ENCODE data around the gene TNFRSF11A.

Gene TNFRSF11A

GRCh38 chr18:62409821-62410220 is 84.7 kb downstream of the TNFRSF11A start:
- Mint-ChIP-seq H3K27ac (no peak overlapping the region), H3K4me3 (no peak overlapping the region), H3K9me3 (peaks cover 16% of the 10 kb centered on the region), H3K36me3 (ENCODE audit: low read depth) (peaks cover 14% of the 10 kb centered on the region), H3K27me3 (ENCODE audit: low read depth) (no peaks in the 10 kb centered on the region), H3K4me1 (ENCODE audit: low read depth) (peaks cover 29% of the 10 kb centered on the region)
- no peak for DNase-seq (ENCODE audit: low spot score)

- H3K36me3 Mint-ChIP-seq (ENCODE audit: low read depth), result peaks cover 15% of the 10 kb centered on the region
- H3K4me1 Mint-ChIP-seq (ENCODE audit: low read depth), result peaks cover 30% of the 10 kb centered on the region
- no peak overlapping the region for H3K27ac Mint-ChIP-seq
- no peak for DNase-seq (ENCODE audit: low spot score)
- H3K27me3 Mint-ChIP-seq (ENCODE audit: low read depth), result no peaks in the 10 kb centered on the region
- H3K4me3 Mint-ChIP-seq, result no peak overlapping the region
- H3K9me3 Mint-ChIP-seq, result peaks cover 19% of the 10 kb centered on the region
These were observed 87.3 kb downstream of the TNFRSF11A start for GRCh38 chr18:62412231-62412979.

- H3K4me3 Mint-ChIP-seq, result no peak overlapping the region
- H3K36me3 Mint-ChIP-seq (ENCODE audit: low read depth), result peaks cover 13% of the 10 kb centered on the region
- H3K4me1 Mint-ChIP-seq (ENCODE audit: low read depth), result peaks cover 25% of the 10 kb centered on the region
- no peak overlapping the region for H3K27ac Mint-ChIP-seq
- no peaks in the 10 kb centered on the region for H3K27me3 Mint-ChIP-seq (ENCODE audit: low read depth)
- no peak for DNase-seq (ENCODE audit: low spot score)
- H3K9me3 Mint-ChIP-seq, result peaks cover 19% of the 10 kb centered on the region
These were observed 88.1 kb downstream of the TNFRSF11A start for GRCh38 chr18:62413206-62413605.

- Mint-ChIP-seq H3K4me1 (ENCODE audit: low read depth) (peaks cover 61% of the 10 kb centered on the region), H3K9me3 (peaks cover 20% of the 10 kb centered on the region), H3K27ac (peak overlapping the region; percentile 82), H3K27me3 (ENCODE audit: low read depth) (no peaks in the 10 kb centered on the region), H3K36me3 (ENCODE audit: low read depth) (peaks cover 10% of the 10 kb centered on the region), H3K4me3 (peak overlapping the region; percentile 42)
- no peak for DNase-seq (ENCODE audit: low spot score)
These were observed 93.1 kb downstream of the TNFRSF11A start for GRCh38 chr18:62418258-62418657.

- Mint-ChIP-seq H3K27me3 (ENCODE audit: low read depth) (no peaks in the 10 kb centered on the region), H3K36me3 (ENCODE audit: low read depth) (peaks cover 10% of the 10 kb centered on the region), H3K4me1 (ENCODE audit: low read depth) (peaks cover 52% of the 10 kb centered on the region), H3K27ac (peak overlapping the region; percentile 97), H3K4me3 (peak overlapping the region; percentile 70), H3K9me3 (peaks cover 16% of the 10 kb centered on the region)
- DNase-seq (ENCODE audit: low spot score), result peak; percentile 30
These were observed 95.0 kb downstream of the TNFRSF11A start for GRCh38 chr18:62420151-62420512.

- H3K4me1 Mint-ChIP-seq (ENCODE audit: low read depth), result peaks cover 56% of the 10 kb centered on the region
- peak overlapping the region; percentile 70 for H3K4me3 Mint-ChIP-seq
- no peaks in the 10 kb centered on the region for H3K27me3 Mint-ChIP-seq (ENCODE audit: low read depth)
- H3K27ac Mint-ChIP-seq, result peak overlapping the region; percentile 97
- peak; percentile 81 for DNase-seq (ENCODE audit: low spot score)
- peaks cover 16% of the 10 kb centered on the region for H3K9me3 Mint-ChIP-seq
- H3K36me3 Mint-ChIP-seq (ENCODE audit: low read depth), result peaks cover 10% of the 10 kb centered on the region
These were observed 95.6 kb downstream of the TNFRSF11A start for GRCh38 chr18:62420513-62421209.

- peaks cover 2% of the 10 kb centered on the region for H3K27me3 Mint-ChIP-seq (ENCODE audit: low read depth)
- H3K36me3 Mint-ChIP-seq (ENCODE audit: low read depth), result peaks cover 3% of the 10 kb centered on the region
- DNase-seq (ENCODE audit: low spot score), result peak; percentile 61
- H3K4me1 Mint-ChIP-seq (ENCODE audit: low read depth), result peaks cover 40% of the 10 kb centered on the region
- no peak overlapping the region for H3K4me3 Mint-ChIP-seq
- H3K9me3 Mint-ChIP-seq, result peaks cover 9% of the 10 kb centered on the region
- peak overlapping the region; percentile 61 for H3K27ac Mint-ChIP-seq
These were observed 100.5 kb downstream of the TNFRSF11A start for GRCh38 chr18:62425465-62426190.

- Mint-ChIP-seq H3K36me3 (ENCODE audit: low read depth) (peaks cover 3% of the 10 kb centered on the region), H3K27ac (no peak overlapping the region), H3K27me3 (ENCODE audit: low read depth) (peaks cover 2% of the 10 kb centered on the region), H3K4me1 (ENCODE audit: low read depth) (peaks cover 35% of the 10 kb centered on the region), H3K9me3 (peaks cover 9% of the 10 kb centered on the region), H3K4me3 (no peak overlapping the region)
- no peak for DNase-seq (ENCODE audit: low spot score)
These were observed 101.0 kb downstream of the TNFRSF11A start for GRCh38 chr18:62426191-62426488.

- peaks cover 9% of the 10 kb centered on the region for H3K9me3 Mint-ChIP-seq
- H3K4me1 Mint-ChIP-seq (ENCODE audit: low read depth), result peaks cover 2% of the 10 kb centered on the region
- no peak overlapping the region for H3K4me3 Mint-ChIP-seq
- peaks cover 11% of the 10 kb centered on the region for H3K27me3 Mint-ChIP-seq (ENCODE audit: low read depth)
- peaks cover 3% of the 10 kb centered on the region for H3K36me3 Mint-ChIP-seq (ENCODE audit: low read depth)
- H3K27ac Mint-ChIP-seq, result no peak overlapping the region
- DNase-seq (ENCODE audit: low spot score), result no peak
These were observed 107.1 kb downstream of the TNFRSF11A start for GRCh38 chr18:62432176-62432575.

- H3K9me3 Mint-ChIP-seq, result peaks cover 1% of the 10 kb centered on the region
- no peak for DNase-seq (ENCODE audit: low spot score)
- no peak overlapping the region for H3K27ac Mint-ChIP-seq
- no peak overlapping the region for H3K4me3 Mint-ChIP-seq
- H3K4me1 Mint-ChIP-seq (ENCODE audit: low read depth), result no peaks in the 10 kb centered on the region
- no peaks in the 10 kb centered on the region for H3K36me3 Mint-ChIP-seq (ENCODE audit: low read depth)
- H3K27me3 Mint-ChIP-seq (ENCODE audit: low read depth), result peaks cover 10% of the 10 kb centered on the region
These were observed 109.7 kb downstream of the TNFRSF11A start for GRCh38 chr18:62434798-62435197.

GRCh38 chr18:62435435-62436031 is 110.4 kb downstream of the TNFRSF11A start:
- Mint-ChIP-seq H3K4me3 (no peak overlapping the region), H3K4me1 (ENCODE audit: low read depth) (no peaks in the 10 kb centered on the region), H3K27me3 (ENCODE audit: low read depth) (peaks cover 10% of the 10 kb centered on the region), H3K9me3 (no peaks in the 10 kb centered on the region), H3K27ac (no peak overlapping the region), H3K36me3 (ENCODE audit: low read depth) (no peaks in the 10 kb centered on the region)
- no peak for DNase-seq (ENCODE audit: low spot score)

- Mint-ChIP-seq H3K9me3 (no peaks in the 10 kb centered on the region), H3K27ac (no peak overlapping the region), H3K36me3 (ENCODE audit: low read depth) (no peaks in the 10 kb centered on the region), H3K4me1 (ENCODE audit: low read depth) (no peaks in the 10 kb centered on the region), H3K4me3 (no peak overlapping the region), H3K27me3 (ENCODE audit: low read depth) (peaks cover 10% of the 10 kb centered on the region)
- no peak for DNase-seq (ENCODE audit: low spot score)
These were observed 111.6 kb downstream of the TNFRSF11A start for GRCh38 chr18:62436636-62437234.

- no peak for DNase-seq (ENCODE audit: low spot score)
- no peak overlapping the region for H3K4me3 Mint-ChIP-seq
- no peaks in the 10 kb centered on the region for H3K36me3 Mint-ChIP-seq (ENCODE audit: low read depth)
- no peaks in the 10 kb centered on the region for H3K9me3 Mint-ChIP-seq
- H3K27ac Mint-ChIP-seq, result no peak overlapping the region
- H3K27me3 Mint-ChIP-seq (ENCODE audit: low read depth), result peaks cover 10% of the 10 kb centered on the region
- no peaks in the 10 kb centered on the region for H3K4me1 Mint-ChIP-seq (ENCODE audit: low read depth)
These were observed 112.3 kb downstream of the TNFRSF11A start for GRCh38 chr18:62437235-62438017.

All from T-helper 2 cell treated with Interferon-gamma antibody and Interleukin-4, amounts not matched to agents 5 μg/mL and 100 μg/mL, for 36 hours (primary cell).